Kidney capillary endothelial cell (primary cell): ENCODE data around the gene AGFG2.
"Not testable (repeated sequence)": the region's sequence is repeated elsewhere in the genome, so short reads cannot be mapped to it uniquely, and the experiment has no call there.

Experiments
- DNase-seq: peaks from one replicate; pipeline ENCODE4 v3.0.0-alpha.2; 2018; ENCODE audit warnings: low spot score

AGFG2 gene

DNA sequence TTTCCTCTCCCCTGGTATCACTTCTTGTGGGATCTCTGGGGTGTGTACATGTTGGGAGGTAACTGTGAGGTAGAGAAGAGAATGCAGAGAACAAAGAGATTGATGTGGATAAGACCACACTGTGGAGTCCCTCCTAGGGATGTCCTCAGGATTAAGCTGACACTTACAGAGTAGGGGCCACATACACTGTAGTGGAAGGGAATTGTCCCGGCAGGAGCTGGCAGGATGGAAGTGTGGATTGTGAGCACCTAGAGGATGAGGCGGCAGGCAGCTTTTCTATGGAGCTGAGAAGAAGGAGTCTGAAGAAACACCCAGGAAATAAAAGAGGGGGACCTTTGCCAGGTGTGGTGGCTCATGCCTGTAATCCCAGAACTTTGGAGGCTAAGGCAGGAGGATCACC, 13.5 kb downstream of the AGFG2 start:
- DNase-seq = no peak

DNA sequence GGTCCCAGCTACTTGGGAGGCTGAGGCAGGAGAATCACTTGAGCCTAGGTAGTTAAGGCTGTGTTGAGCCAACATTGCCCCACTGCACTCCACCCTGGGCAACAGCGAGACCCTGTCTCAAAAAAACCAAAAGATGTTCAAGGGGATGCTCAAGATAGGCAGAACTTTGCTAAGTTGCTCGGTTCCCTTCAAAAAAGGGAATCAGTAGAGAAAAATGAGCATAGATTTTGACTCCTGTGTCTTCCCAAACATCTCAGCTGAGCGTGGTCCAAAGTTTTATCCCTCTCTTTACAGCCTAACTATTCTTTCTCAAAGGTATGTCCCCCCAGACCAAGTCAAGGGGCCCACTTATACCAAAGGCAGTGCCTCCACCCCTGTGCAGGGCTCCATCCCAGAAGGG, 14.0 kb downstream of the AGFG2 start:
- DNase-seq = no peak

DNA sequence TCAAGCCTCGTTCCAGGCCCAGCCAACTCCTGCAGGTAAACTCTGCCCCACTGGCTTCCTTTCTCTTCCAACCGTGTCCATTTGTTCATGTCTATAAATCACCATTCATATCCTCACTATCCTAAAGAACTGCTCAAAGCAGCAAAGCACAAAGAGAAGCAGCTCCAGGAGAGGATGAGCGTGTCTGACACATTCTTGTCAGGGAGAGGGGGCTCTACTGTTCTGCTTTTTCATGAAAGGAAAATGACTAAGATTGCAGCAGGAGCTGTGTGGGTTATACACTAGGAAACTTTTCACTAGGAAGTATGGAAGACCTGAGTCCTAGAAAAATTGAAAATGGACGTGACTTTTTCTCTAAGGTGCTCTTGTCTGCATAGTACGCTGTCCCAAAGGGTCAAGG, 16.7 kb downstream of the AGFG2 start:
- DNase-seq = no peak

DNA sequence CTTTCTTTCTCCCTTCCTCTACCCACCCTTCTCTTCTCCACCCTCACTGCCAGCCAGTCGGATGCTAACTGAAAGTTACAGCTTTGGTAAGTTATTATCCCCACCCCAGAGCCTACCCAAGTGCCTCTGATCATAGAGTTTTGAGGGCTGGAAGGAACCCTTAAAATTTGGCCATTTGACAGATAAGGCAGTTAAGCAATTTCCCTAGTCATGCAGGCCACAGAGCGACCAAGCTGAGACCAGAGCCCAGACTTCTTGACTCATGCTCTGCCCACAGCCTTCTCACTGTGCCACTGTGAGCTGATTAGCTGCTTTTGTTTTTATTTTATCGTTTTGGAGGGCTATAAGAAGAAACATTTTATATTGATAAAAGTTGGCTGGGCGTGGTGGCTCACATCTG, 17.5 kb downstream of the AGFG2 start:
- DNase-seq = no peak

DNA sequence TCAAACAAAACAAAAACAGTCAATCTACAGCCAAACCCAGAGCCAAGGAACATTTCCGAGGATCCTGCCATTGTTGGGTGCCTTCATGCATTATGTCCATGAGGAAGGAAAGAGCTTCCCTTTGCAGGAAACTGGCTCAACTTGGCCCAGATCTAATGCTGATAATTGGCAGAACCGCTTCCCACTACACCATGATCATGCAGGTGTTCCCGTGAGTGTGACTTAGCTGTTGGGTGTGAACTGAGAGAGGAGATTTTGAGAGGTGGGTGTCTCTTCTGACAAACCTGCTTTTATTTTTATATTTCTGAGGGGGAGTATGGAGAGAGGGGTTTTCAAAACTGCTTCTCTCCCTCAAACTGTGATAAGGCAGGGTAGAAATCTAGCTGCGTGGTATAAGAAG, 20.1 kb downstream of the AGFG2 start:
- no peak for DNase-seq

DNA sequence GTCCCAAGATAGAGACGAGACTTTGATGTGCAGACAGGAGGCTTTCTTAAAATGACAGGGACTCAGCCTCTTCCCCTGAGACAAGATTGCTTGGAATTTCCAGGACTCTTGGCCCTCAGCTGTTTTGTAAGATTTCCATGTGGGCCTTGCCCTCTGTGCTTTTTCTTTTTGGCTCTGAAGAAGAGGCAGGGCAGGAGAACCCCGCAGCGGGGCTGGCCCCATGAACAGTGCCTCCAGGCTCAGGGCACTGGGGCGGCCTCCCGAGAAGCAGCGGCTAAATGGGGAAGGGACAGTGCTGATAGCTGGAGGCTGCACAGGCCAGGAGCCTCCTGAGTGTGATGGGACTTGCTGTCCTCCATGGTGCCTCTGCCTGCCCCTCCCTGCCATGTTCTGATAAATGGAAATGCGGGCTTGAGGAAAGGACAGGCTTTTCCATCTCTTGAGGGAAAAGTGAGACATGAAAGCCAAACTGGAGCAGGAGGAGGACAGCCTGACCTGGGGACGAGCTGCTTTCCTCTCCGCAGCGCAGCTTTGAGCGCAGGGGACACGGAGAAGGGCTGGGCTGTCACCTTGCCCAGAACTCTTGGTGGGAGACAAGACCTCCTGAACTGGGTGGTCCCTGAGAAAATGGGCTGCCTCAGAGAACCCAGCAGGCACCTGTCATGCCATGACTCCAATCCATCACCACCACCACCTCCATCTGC, 22.6 kb downstream of the AGFG2 start:
- no peak for DNase-seq

DNA sequence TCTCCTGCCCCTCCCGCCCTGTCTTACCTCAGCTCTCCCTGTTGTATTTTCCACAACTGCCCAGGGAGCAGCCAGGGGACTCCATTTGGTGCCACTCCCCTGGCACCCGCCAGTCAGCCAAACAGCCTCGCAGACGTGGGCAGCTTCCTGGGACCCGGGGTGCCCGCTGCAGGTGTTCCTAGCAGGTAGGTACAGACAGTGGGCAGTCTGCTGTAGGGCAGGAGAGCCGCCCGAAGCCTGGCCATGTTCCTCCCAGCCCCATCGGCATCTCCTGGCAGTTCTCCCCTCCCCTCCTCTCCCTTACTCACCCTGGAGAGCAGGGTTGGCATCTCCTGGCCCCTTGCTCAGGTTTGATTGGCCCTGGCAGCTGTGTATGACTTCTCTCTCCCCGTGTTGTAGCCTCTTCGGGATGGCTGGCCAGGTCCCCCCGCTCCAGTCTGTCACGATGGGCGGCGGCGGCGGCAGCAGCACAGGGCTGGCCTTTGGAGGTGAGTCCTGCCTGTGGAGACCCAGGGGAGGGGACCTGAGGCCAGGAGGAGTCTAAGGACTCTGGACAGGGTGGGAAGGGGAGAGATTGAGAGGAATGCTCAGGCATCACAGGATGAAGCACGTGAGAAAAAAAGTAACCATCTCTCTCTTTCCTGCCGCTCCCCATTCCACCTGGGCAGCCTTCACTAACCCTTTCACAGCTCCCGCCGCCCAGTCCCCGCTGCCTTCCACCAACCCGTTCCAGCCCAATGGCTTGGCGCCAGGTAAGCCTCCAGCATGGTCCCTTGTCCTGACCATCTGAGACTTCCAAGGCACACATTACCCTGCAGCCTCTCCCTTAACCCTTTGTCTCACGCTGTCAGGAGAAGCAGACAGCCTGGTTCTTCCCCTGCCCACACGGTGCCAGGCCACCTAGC, 23.4 kb downstream of the AGFG2 start:
- no peak for DNase-seq

DNA sequence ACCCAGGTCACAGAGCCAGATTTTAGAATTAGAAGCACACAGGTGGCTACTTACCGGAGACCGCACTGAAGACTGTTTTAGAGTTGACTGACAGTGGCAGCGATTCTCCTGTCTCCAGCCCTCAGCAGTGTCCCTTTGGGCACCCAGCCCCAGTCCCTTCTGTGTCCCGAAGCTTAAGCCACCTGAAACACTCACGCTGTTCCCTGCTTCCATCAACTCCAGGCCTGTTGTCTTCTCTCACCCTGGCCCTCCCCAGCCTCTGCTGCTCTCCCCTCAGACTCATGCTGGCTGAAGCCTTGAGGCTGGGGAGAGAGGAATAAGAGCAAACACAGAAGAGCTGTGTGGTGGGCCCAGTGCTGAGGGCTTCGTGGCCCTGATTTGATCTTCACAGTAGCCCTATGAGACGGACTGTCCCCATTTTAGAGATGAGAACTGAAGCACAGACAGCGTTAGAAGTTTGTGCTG, 24.1 kb downstream of the AGFG2 start:
- DNase-seq = no peak

DNA sequence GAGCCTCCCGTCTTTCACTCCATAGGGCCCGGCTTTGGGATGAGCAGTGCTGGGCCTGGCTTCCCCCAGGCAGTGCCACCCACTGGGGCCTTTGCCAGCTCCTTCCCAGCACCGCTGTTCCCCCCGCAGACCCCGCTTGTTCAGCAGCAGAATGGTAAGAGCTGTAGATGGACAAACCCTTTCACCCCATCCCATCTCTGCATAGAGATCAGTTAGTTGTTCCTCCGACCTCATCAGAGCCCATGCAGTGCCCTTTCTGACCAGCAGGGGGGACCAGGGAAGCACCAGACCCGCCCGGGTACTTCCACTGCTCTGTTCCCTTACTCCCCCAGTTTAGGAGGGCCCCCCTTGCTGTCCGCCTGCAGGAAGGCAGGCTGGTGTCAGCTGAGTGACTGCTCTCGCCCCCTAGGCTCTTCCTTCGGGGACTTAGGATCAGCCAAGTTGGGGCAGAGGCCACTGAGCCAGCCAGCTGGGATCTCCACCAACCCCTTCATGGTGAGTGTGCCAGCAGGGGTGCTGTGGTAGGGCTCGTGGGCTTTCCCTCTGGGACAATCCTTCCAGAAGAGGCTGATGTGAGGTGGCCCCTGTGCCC, 24.9 kb downstream of the AGFG2 start:
- DNase-seq = no peak

DNA sequence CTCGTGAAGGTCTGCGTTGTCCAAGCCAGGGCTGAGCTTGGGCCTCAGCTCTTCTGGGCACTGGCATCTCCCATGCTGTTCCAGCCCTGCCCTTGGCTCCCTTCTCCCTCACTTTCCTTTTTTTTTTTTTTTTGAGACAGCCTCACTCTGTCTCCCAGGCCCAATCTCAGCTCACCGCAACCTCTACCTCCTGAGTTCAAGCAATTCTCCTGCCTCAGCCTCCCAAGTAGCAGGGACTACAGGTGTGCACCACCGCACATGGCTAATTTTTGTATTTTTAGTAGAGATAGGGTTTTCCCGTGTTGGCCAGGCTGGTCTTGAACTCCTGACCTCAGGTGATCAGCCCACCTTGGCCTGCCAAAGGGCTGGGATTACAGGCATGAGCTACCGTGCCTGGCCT, 25.4 kb downstream of the AGFG2 start:
- not testable (repeated sequence) for DNase-seq

DNA sequence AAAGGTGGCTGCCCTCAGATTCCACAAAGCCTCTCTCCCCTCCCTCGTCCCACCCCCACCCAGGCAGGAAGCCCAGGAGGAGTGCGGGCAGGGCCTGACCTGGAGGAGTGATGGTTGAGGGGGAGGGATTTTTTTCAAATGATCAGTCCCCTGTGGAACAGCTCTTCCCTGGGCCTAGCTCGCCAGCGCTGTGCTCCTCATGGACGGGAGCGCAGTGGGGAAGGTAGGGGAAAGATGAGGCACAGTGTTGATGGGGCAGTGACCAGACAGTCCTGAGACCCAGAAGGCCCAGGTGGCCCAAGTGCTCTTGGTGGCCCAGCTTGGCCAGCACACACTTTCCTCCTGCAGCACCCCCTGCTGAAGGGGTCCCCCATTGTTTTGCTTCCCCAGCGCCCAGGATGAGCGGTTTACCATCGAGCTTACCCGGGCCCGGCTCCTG, 26.1 kb downstream of the AGFG2 start:
- DNase-seq = no peak

DNA sequence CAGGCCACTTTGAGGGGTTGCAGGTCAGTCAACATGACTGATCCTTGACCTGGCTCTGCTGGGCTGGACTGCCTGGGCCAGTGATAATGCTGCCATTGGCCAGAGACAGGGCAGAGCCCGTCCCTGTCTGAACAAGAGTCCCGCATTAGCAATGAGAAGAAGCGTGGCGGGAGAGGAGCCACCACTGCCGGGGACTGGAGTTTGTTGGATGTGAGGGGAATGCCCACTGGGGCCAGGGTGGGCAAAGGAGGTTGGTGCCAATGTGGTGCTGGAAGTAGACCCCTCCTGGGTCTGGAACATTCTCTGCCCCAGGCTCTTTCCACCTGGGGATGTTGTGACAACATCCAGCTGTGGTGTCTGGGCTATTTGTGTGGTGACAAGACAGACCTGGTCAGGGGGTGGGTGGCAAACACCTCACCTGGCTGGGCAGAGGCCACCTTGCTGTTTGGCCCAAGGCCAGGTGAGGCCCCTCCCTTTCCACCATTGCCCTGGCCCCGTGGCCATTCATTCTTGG, 27.1 kb downstream of the AGFG2 start:
- no peak for DNase-seq

DNA sequence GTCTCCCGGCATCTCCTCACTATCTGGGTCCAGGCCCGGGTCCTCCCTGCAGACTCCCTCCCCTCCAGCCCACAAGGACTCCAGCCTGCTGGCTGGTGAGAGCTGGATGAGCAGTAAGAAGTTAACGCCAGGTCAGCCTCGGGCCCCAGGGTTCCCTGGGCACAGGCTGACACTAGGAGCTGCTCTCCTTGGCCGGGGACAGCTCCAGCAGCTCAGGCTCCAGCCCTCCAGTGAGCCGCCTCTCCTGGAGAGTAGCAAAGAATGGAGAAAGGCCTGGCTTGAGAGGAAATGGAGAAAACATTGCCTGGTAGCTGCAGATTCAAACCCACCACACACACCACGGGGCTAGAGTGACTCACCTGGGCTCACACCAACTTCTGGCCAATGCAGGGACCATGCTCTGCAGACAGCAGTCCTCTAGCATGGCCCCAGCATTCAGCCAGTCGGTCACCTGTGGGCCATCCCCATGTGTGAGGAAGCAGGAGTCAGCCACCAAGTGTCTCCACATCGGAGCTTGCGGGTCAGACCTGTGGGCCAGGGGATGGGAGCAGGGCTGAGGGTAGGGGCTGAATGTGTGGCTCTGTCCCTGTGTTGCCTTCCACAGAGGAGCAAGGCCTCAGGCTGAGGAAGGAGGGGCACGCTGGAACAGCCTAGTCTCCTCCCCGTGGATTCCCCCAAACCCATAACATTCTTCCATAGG, 28.2 kb downstream of the AGFG2 start:
- no peak for DNase-seq

DNA sequence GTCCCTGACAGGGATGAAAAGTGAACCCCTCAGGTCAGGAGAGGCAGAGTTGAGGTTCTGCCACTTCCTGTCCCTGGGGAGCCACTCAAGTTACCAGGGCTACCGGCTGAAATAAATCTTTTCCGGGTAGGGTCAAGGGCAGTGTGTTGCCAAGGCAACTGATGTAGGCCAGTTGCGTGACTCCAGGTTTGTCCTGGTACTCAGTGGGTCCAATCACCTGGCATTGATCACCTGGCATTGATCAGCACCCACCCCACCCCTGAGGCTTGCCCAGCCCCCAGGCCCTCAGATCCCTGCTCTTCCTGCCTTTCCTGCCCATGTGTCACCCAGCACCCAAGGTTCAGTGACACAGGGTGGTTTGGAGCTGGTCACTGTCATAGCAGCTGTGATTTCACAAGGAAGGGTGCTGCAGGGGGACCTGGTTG, 28.8 kb downstream of the AGFG2 start:
- no peak for DNase-seq

DNA sequence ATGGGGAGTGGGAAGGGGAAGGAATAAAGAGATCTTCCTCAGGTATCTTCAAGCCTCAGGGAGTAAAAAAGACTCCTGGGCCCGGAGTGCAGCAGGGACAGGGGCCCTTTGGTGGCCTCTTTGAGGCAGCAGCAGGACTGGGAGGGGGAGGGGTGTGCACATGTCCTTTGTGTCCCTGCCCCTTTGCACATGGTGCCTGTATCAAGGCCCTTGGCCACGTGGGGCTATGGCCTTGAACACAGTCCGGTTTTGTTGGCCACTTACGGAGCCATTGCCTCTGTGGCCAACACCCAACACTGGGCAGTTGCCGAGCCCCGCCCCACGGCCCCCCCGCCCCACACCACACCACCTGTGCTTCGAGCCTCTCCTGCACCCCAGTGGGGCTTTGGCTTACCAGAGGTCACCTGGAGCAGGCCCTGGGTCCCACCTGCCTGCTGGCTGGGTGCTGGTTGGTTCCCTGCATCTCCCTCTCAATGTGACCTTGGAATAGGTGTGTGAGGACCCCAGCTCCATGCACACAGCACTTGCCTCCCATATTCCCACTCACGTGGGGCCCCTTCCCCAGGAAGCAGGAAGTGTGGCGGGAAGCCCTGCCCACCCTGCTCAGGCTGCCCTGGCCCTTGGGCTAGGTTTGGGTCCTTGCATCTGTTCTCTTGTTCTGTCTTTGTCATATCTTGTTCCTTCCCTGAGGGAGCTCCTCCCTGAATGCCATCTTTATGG, 29.3 kb downstream of the AGFG2 start:
- no peak for DNase-seq

DNA sequence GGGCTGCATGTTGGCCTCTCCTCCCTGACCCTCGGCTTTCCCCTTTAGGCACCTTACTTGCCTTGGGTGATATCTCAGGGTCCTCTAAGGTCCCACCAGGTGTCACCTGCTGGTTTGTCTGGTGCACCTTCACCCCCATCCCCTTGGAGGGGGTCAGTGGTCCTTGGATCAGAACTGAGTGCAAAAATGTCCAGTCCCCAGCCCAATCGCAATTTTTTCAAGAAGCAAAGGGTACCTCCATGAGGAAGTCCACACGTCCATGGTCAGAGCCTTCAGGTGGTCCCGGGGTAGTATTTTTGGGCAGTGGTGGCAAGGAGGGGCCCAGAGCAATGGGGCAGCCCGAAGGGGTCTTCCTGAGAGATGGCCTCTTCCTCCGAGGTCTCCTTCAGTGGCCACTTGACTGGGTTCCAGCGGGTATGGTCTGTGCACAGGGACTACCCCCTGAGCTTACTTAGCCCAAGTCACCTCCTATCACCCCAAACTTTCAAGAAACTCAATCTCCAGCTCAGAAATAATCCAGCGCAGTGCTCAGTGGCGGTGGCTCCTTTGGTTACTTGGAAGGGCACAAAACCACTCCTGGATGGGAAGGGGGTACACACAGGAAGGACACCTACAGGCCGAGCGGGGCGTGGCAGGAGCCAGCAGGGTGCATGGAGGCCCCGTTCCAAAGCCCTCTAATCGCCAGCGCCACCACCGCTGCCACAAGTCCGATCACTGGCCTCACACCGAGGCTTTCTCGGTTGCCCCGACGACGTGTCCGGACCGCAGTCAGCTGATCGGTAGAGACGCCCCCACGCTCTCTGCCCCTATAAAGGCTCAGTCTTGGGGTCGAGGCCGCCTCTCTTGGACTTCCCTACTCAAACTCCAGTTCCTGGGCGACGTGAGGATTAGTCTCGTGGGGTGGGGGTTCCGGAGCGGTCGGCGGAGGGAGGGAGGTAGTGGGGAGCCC, 30.2 kb downstream of the AGFG2 start:
- DNase-seq = no peak

DNA sequence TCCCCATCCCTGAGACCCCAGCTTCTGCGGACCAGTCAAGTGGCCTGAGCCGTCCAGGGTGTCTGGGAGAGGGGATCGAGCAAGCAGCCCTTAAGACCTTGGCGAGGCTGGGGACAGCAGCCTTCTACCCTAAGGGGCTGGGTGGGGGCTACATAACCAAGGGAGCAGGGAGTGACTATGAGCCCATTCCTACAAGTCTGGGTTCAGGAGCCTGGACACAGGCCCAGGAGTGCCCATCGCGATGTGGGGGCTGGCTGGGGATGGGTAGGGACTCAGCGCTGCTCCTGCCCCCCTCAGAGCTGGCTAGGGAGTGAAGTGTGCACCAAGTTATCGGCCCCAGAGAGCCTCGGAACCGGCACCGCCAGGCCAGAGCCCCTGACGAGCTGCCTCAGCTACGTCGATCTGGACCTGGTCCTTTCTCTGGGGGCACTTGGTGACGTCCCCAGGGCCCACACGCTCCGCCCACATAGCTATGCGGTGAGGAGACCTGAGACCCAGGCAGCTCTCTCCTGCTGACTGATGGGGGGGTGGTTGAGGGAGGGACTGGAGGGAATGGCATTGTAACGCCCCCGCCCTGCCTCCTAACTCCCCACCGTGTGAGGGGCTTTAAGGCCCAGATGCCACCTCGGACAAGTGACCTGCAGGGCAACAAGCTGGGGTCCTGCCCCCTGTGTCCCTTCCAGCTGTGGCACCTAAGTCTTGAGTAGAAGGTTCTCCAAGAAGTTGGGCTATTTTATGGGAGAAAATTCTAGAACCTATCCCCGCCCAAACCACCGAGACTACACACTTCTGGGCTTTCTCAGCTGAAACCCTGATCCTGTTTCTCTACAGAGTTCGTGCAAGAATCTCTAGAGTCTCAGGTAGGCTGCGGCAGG, 32.2 kb downstream of the AGFG2 start:
- DNase-seq = no peak

DNA sequence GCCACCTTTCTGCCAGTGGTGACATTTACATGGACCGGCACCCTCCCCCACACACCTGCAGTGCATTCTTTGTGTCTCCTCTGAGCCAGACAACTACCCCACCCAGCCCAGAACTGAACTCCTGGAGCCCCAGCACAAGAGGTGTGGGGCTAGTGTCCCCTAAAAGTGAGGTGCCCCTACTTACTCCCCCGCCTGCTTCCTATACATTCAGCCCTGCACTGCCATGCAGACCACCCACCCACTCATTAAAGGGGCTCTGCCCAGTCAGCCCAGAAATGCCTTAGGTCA, 32.8 kb downstream of the AGFG2 start:
- DNase-seq = no peak

DNA sequence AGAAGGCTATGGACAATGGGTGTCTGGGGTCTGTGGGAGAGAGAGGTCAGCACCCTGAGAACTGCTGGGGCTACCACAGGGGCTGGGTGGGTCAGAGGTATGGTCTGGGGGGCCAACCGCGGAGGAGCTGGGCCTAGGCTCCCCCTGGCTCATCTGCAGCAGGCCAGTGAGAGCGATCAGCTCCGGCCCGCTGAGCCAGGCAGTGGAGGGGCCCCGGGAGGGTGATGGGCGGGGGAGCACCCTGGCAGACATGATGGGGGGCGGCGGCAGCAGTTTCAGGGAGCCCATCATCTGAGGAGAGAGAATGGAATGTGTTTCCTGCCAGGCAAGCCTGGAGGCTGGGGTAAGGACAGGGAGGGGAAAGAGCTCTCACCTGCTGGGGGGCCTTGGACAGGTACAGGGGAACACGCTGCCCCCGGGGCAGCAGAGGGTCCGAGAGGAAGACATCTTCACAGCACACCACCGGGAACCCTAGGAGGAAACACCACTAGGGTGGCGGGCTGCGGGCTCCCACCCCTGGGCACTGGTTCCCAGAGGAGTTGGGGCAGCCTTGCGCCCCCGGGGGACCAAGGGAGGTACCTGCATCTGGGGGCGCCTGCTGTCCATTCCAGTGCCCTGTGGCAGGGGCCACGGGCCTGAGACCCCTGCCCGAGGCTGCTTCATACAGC, 33.4 kb downstream of the AGFG2 start:
- no peak for DNase-seq
